ENCODE measurements around the gene CIITA.

DNA sequence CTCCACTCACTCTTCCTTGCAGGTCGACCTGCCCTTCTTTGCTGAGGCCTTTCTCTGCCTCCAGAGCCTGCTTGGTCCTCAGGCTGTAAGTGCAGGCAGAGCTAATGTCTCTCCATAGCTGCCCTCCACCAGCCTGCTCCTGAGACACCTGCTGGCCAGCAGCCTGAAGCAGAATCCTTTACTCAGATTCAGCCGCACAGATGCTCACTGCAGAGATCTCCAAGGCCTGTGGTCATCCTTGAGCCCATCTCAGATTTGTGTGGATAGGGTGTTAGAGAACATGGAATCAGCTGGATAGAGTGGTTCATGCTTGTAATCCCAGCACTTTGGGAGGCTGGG lies 53.7 kb downstream of the CIITA start:
- TF ChIP-seq, protein P1, sequence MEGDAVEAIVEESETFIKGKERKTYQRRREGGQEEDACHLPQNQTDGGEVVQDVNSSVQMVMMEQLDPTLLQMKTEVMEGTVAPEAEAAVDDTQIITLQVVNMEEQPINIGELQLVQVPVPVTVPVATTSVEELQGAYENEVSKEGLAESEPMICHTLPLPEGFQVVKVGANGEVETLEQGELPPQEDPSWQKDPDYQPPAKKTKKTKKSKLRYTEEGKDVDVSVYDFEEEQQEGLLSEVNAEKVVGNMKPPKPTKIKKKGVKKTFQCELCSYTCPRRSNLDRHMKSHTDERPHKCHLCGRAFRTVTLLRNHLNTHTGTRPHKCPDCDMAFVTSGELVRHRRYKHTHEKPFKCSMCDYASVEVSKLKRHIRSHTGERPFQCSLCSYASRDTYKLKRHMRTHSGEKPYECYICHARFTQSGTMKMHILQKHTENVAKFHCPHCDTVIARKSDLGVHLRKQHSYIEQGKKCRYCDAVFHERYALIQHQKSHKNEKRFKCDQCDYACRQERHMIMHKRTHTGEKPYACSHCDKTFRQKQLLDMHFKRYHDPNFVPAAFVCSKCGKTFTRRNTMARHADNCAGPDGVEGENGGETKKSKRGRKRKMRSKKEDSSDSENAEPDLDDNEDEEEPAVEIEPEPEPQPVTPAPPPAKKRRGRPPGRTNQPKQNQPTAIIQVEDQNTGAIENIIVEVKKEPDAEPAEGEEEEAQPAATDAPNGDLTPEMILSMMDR (IDR thresholded peaks at IDR 0.05): no peak
- TF ChIP-seq ZFX (IDR thresholded peaks at IDR 0.05; ENCODE audit: borderline replicate concordance): no peak
